Measurements from ENCODE around the gene DNAJB14.

Gene DNAJB14

DNA sequence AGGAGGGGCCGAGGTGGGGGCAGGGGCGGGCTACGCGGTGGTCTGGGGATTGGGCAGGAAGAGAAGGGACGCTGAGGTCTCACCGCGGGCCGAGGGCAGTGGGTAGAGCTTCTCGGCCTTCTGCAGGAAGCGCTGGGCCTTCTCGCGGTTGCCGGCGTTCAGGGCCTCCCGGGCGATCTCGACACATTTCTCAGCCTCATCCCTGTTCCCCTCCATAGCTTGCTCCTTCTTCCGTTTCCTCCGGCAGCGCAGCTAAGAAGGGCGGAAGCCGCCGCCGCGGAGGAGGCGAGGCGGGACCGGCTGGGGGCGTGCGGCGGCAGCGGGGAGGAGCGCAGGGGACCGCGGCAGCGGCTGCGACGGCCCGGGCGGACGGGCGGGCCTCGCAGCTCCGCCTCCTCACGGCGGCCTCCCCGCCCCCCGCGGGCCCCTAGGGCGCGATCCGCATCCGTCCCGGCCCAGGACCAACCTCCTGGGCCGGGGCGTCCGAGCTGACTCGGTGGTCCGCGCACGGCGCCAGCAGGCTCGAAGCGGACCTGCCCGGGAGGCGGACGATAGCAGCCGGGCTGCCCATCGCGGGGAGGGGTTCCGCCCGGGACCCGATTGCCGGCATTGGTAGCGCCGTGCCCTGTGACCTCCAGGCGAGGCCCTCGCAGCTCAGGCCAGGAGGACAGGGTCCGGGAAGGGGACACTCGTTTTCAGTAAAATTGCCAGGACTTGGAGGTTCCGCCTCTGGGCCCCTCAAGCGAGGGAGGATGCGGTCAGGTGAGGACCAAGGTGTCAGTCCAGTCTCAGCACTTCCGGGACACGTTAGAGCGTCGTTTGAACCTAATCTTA lies at the start of gene DNAJB14:
Gene DNAJB14 (minus strand): TSS at position 263 of the 834 bp plus-strand sequence. CDS start 47 bp downstream, at position 216.
- H4K20me1 ChIP-seq (ENCODE audit: insufficient read depth, low read length), result peaks cover 30% of the 10 kb centered on the region
- H2AFZ ChIP-seq (ENCODE audit: low read depth, low read length), result peak within 1 kb of the TSS; percentile 79
- peaks cover 58% of the 10 kb centered on the region for H3K4me1 ChIP-seq (ENCODE audit: insufficient read depth, low read length)
- H3K27me3 ChIP-seq (ENCODE audit: insufficient read depth, low read length, poor library complexity), result no peaks in the 10 kb centered on the region
- peak; percentile 59 for ATAC-seq (ENCODE audit: insufficient read depth, low read depth)
- peak within 1 kb of the TSS; percentile 93 for H3K9ac ChIP-seq (ENCODE audit: low read depth, low read length)
- peak; percentile 86 for DNase-seq
- no peaks in the 10 kb centered on the region for H3K9me3 ChIP-seq (ENCODE audit: insufficient read depth, low read length, severe bottlenecking)
- peaks cover 38% of the 10 kb centered on the region for H3K36me3 ChIP-seq (ENCODE audit: insufficient read depth, low read length)
- peak within 1 kb of the TSS; percentile 69 to 76 for H3K4me3 ChIP-seq (ENCODE audit: low read depth in 1 of 2, low read length in 2 of 2)
- H3K4me2 ChIP-seq (ENCODE audit: insufficient read depth, low read length), result peak within 1 kb of the TSS; percentile 91
- H3K27ac ChIP-seq (ENCODE audit: low read length), result peak within 1 kb of the TSS; percentile 96
- peaks cover 92% of the 10 kb centered on the region for H3K79me2 ChIP-seq (ENCODE audit: insufficient read depth, low read length)
- TF ChIP-seq CTCF (IDR thresholded peaks at IDR 0.05; ENCODE audit: borderline replicate concordance, extremely low read depth, low read length, poor library complexity, severe bottlenecking) (no peak), EZH2 (IDR thresholded peaks at IDR 0.05; ENCODE audit: borderline replicate concordance, low read depth, low read length, severe bottlenecking) (no peak)

DNA sequence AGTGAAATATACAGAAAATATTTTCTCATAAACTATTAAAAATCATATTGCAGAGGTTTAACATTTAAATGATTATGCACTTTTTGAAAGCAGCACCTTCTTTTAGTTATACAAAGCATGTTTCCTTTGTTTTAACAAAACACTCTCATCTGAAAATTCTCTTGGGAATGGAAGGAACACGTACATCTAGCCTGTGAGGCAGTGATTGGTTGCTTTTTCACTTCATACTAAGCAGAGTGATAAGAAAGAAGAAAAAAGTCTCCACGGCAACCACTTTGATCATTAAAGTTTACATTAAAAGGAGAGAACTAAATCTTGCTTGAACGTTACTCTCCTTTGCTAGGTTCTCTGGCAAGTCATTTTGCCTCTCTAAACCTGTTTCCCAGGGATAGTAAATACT lies 45.3 kb upstream of the DNAJB14 start:
- no peak for TF ChIP-seq CTCF (IDR thresholded peaks at IDR 0.05; ENCODE audit: borderline replicate concordance, extremely low read depth, low read length, poor library complexity, severe bottlenecking)
- TF ChIP-seq EZH2 (IDR thresholded peaks at IDR 0.05; ENCODE audit: borderline replicate concordance, low read depth, low read length, severe bottlenecking), result no peak
- H3K9ac ChIP-seq (ENCODE audit: low read depth, low read length), result no peak overlapping the region
- no peaks in the 10 kb centered on the region for H3K27me3 ChIP-seq (ENCODE audit: insufficient read depth, low read length, poor library complexity)
- H4K20me1 ChIP-seq (ENCODE audit: insufficient read depth, low read length), result no peaks in the 10 kb centered on the region
- no peaks in the 10 kb centered on the region for H3K36me3 ChIP-seq (ENCODE audit: insufficient read depth, low read length)
- ATAC-seq (ENCODE audit: insufficient read depth, low read depth) (no peak), DNase-seq (no peak)
- no peak overlapping the region for H3K27ac ChIP-seq (ENCODE audit: low read length)
- H3K79me2 ChIP-seq (ENCODE audit: insufficient read depth, low read length), result no peaks in the 10 kb centered on the region
- H3K9me3 ChIP-seq (ENCODE audit: insufficient read depth, low read length, severe bottlenecking), result no peaks in the 10 kb centered on the region
- H3K4me3 ChIP-seq (ENCODE audit: low read depth in 1 of 2, low read length in 2 of 2), result no peak overlapping the region
- H2AFZ ChIP-seq (ENCODE audit: low read depth, low read length), result no peak overlapping the region
- H3K4me2 ChIP-seq (ENCODE audit: insufficient read depth, low read length), result no peak overlapping the region
- H3K4me1 ChIP-seq (ENCODE audit: insufficient read depth, low read length), result no peaks in the 10 kb centered on the region

GRCh38 chr4:99987681-99988080 lies 41.3 kb upstream of the DNAJB14 start:
- ATAC-seq (ENCODE audit: insufficient read depth, low read depth), result no peak

More at GRCh38 chr4:99987681-99988080, 41.3 kb upstream of the DNAJB14 start:
- H3K27me3 ChIP-seq (ENCODE audit: insufficient read depth, low read length, poor library complexity), result no peaks in the 10 kb centered on the region
- TF ChIP-seq EZH2 (IDR thresholded peaks at IDR 0.05; ENCODE audit: borderline replicate concordance, low read depth, low read length, severe bottlenecking) (no peak), CTCF (IDR thresholded peaks at IDR 0.05; ENCODE audit: borderline replicate concordance, extremely low read depth, low read length, poor library complexity, severe bottlenecking) (no peak)
- no peaks in the 10 kb centered on the region for H4K20me1 ChIP-seq (ENCODE audit: insufficient read depth, low read length)
- no peaks in the 10 kb centered on the region for H3K4me1 ChIP-seq (ENCODE audit: insufficient read depth, low read length)
- H3K9me3 ChIP-seq (ENCODE audit: insufficient read depth, low read length, severe bottlenecking), result no peaks in the 10 kb centered on the region
- no peak overlapping the region for H3K27ac ChIP-seq (ENCODE audit: low read length)
- DNase-seq, result no peak
- H3K79me2 ChIP-seq (ENCODE audit: insufficient read depth, low read length), result no peaks in the 10 kb centered on the region
- H3K4me3 ChIP-seq (ENCODE audit: low read depth in 1 of 2, low read length in 2 of 2), result no peak overlapping the region
- H2AFZ ChIP-seq (ENCODE audit: low read depth, low read length), result no peak overlapping the region
- H3K9ac ChIP-seq (ENCODE audit: low read depth, low read length), result no peak overlapping the region
- H3K36me3 ChIP-seq (ENCODE audit: insufficient read depth, low read length), result no peaks in the 10 kb centered on the region
- H3K4me2 ChIP-seq (ENCODE audit: insufficient read depth, low read length), result no peak overlapping the region
